AG09319 (cell line): ENCODE results near the gene ZNF318.
"Not testable (repeated sequence)": the region's sequence is repeated elsewhere in the genome, so short reads cannot be mapped to it uniquely, and the experiment has no call there.

Experiments used
- DNase-seq: peaks from one replicate; pipeline ENCODE4 v3.0.0-alpha.2; 2010; ENCODE audit warnings: low read depth; ENCODE audit errors: extremely low read depth
- TF ChIP-seq, protein P1 (sequence below): IDR thresholded peaks from 2 replicates; pipeline ENCODE4 v1.5.1; 2011; ENCODE audit warnings: low read depth, mild to moderate bottlenecking, inconsistent platforms, low read length, moderate library complexity

The ZNF318 gene

DNA sequence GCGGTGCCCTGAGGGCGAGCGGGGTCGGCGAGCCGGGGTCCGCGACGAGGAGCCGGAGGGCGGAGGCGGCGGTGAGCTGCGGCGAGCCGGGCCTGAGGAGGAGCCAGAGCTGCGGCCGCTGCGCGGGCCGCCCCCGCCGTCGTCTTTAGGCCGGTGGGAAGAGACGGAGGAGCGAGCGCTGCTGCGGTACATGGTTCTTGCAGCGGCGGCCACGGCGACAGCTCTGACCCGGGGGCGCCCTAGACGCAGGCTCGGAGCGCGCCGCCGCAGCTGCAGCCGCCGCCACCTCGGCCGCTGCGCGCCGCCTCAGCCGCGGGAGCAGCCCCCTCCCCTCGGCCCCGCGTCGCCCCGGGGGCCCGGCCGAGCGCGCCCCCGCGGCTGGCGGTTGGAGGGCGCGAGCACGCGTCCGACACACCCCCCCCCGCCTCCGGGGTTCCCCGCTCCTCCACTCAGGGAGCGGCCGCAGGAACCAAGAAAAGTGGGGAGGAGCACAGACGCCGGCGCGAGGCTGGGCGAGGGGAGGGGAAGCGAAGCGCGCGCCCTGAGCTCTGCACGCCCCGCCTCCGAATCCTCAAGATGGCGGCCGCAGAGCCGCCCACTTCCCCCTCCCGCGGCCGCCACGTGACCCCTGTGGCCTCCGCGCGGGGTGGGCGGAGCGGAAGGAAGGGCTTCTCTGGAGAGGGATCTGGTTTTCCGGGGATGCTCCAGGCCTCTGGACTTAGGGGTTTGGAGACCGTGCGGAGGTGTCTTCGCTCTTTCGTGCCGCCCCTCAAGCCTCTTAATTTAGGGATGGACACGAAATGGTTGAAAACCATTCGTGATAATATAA, at the start of gene ZNF318:
Gene ZNF318 (minus strand): TSS at position 474 of the 829 bp plus-strand sequence. CDS start 282 bp downstream, at position 192.
- TF ChIP-seq, protein P1, sequence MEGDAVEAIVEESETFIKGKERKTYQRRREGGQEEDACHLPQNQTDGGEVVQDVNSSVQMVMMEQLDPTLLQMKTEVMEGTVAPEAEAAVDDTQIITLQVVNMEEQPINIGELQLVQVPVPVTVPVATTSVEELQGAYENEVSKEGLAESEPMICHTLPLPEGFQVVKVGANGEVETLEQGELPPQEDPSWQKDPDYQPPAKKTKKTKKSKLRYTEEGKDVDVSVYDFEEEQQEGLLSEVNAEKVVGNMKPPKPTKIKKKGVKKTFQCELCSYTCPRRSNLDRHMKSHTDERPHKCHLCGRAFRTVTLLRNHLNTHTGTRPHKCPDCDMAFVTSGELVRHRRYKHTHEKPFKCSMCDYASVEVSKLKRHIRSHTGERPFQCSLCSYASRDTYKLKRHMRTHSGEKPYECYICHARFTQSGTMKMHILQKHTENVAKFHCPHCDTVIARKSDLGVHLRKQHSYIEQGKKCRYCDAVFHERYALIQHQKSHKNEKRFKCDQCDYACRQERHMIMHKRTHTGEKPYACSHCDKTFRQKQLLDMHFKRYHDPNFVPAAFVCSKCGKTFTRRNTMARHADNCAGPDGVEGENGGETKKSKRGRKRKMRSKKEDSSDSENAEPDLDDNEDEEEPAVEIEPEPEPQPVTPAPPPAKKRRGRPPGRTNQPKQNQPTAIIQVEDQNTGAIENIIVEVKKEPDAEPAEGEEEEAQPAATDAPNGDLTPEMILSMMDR: no peak
- DNase-seq: peak; percentile 92

DNA sequence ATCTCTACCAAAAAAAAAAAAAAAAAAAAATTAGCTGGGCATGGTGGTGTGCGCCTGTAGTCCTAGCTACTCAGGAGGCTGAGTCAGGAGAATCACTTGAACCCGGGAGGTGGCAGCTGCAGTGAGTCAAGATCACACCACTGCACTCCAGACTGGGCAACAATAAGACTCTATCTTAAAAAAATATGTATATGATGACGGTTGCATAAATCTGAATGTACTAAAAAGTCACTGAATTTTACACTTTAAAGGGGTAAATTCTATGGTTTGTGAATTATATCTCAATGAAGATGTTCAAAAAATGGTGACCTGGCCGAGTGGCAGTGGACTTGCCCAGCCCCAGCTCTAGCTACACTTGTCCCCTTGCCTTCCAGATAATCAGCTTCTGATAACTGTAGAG, 47.5 kb upstream of the ZNF318 start:
- DNase-seq: no peak
- TF ChIP-seq, protein P1: no peak

- not testable (repeated sequence) for DNase-seq
Measured at GRCh38 chr6:43415275-43415674, 45.8 kb upstream of the ZNF318 start.

DNA sequence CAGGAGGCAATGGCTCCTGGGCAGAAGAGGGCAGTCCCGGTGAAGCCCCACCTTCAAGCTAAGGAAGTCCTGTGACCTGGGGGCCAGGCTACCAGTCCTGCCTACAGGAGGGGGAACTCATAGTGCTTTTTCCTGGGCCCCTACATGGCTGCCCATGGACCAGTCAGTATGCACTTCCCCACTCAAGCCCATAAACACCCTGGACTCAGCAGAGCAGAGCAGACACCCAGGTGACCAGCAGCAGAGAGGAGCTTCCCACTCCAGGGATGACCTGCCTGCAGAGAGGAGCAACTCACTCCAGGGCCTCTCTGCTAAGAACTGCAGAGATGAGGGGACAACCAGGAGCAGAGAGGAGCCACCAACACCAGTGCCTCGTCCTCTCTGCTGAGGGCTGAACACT, 43.6 kb upstream of the ZNF318 start:
- TF ChIP-seq, protein P1: no peak
- DNase-seq: no peak

DNA sequence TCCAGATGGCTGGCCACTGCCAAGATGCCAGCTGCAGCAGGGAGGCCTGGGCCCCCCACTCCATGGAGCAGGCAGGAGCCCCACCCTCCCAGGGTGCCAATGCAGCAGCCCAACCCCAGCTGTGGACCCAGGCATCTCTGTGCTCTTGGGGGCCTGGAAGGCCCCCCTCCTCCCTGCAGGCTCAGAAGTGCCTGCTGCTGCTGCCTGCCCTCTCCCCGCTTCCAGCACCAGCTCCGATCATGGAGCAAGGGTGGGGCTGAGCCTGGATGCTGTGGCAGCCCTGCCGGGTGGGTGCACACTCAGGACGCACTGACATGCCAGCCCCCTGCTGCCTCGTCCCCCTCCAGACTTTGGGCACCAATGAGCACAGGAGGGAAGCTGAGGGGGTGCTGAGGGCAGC, 43.1 kb upstream of the ZNF318 start:
- TF ChIP-seq, protein P1: no peak
- DNase-seq: no peak

- not testable (repeated sequence) for DNase-seq
Measured at GRCh38 chr6:43410776-43411175, 41.3 kb upstream of the ZNF318 start.

- TF ChIP-seq, protein P1: no peak
- no peak for DNase-seq
Measured at GRCh38 chr6:43408259-43408658, 38.8 kb upstream of the ZNF318 start.

DNA sequence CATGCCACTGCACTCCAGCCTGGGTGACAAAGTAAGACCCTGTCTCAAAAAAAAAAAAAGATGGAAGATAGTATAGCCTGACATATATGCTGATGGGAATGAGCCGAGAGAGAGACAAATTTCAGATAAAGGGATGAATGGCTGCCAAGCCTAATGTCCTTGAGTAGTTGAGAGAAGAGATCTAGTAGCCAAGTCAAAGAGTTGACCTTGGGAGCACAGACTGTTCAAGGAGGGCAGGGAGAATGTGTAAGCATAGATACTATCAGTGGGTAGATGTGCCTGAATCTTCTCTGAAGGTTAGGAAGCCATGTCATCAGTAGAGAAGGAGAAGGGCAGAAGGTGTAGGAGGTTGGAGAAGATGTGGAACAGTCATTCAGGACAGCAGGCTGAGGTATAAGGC, 37.8 kb upstream of the ZNF318 start:
- TF ChIP-seq, protein P1: no peak

More for the DNA sequence above, 37.8 kb upstream of the ZNF318 start:
- DNase-seq: no peak
